ENCODE measurements around the gene TMPRSS11A. TPM values are rescaled to one million over a fixed set of nuclear protein-coding genes. Genes with fewer than 3 reads are reported as not detected.

Gene TMPRSS11A
- total and polyA plus RNA-seq, 2 of the 13 experiments (the other 11 are each of a cell fraction or from before 2014, with no cell fraction given) = not detected

DNA sequence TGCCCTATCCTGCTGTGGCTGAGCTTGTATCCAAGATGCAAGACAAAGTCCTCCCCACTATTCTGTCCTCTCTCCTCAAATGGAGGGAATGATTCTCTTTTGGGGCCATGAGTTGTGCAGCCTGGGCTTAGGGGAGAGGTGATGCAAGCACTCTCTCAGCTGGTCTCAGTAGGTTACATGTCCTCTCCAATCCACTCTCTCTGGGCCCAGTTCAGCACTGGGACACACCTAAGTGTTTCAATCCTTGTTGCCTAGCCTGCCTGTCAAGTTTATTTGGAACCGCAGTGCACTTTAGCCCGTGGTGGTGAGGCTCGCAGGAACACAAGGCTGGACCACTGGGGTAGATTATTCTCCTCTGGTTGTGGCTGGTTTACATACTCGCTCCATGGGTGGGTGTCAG lies 55.6 kb downstream of the TMPRSS11A start (continued):
- TF ChIP-seq ZNF383 (CRISPR knock-in tag; IDR thresholded peaks at IDR 0.05; ENCODE audit: borderline replicate concordance) (no peak), SRSF9 (IDR thresholded peaks at IDR 0.05; ENCODE audit: borderline replicate concordance, insufficient read depth, low read depth, low read length, poor library complexity, severe bottlenecking) (no peak), STAT6 (CRISPR knock-in tag; IDR thresholded peaks at IDR 0.05; ENCODE audit: borderline replicate concordance) (no peak), HOXA3 (CRISPR knock-in tag; IDR thresholded peaks at IDR 0.05) (no peak)
- TF ChIP-seq, protein P1, sequence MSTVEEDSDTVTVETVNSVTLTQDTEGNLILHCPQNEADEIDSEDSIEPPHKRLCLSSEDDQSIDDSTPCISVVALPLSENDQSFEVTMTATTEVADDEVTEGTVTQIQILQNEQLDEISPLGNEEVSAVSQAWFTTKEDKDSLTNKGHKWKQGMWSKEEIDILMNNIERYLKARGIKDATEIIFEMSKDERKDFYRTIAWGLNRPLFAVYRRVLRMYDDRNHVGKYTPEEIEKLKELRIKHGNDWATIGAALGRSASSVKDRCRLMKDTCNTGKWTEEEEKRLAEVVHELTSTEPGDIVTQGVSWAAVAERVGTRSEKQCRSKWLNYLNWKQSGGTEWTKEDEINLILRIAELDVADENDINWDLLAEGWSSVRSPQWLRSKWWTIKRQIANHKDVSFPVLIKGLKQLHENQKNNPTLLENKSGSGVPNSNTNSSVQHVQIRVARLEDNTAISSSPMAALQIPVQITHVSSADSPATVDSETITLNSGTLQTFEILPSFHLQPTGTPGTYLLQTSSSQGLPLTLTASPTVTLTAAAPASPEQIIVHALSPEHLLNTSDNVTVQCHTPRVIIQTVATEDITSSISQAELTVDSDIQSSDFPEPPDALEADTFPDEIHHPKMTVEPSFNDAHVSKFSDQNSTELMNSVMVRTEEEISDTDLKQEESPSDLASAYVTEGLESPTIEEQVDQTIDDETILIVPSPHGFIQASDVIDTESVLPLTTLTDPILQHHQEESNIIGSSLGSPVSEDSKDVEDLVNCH (CRISPR knock-in tag; IDR thresholded peaks at IDR 0.05) = no peak

GRCh38 chr4:67899096-67899495 lies 64.2 kb downstream of the TMPRSS11A start:
- H3K9ac ChIP-seq (ENCODE audit: insufficient read depth, low read depth, low read length) = no peak overlapping the region
- no peak overlapping the region for H2AFZ ChIP-seq (ENCODE audit: low read length)
- in situ Hi-C loops (cut with HindIII; ENCODE audit: extremely low pct_ligation_motif_present, low pct_unique_long_range_greater_than_20kb) (no loop called here), intact Hi-C loops (cut with micrococcal nuclease; ENCODE audit: unreplicated experiment) (no loop called here)
- H3K27me3 ChIP-seq (ENCODE audit: control insufficient read depth in 1 of 2, insufficient read depth in 2 of 2, low read length in 2 of 2) = no peaks in the 10 kb centered on the region
- no peaks in the 10 kb centered on the region for H3K36me3 ChIP-seq (replicated peaks in 1 of 2; ENCODE audit: control insufficient read depth in 1 of 2, insufficient read depth in 2 of 2, low read length in 2 of 2)
- BruUV-seq (replicated peaks) = no TSS peak
- no peaks in the 10 kb centered on the region for H3K9me3 ChIP-seq (ENCODE audit: low read length)
- POLR2A ChIA-PET = no interaction called here
- ATAC-seq (no peak), FAIRE-seq (no peak), DNase-seq (ENCODE audit: low spot score) (no peak)
- no peaks in the 10 kb centered on the region for H3K4me1 ChIP-seq (ENCODE audit: insufficient read depth, low read length)
- no peak overlapping the region for H3K27ac ChIP-seq (ENCODE audit: extremely low read length, insufficient read depth, low read length)
- H3K4me2 ChIP-seq (ENCODE audit: low read depth, low read length) = no peak overlapping the region
- H3K79me2 ChIP-seq (ENCODE audit: insufficient read depth, low read length) = no peaks in the 10 kb centered on the region
- no peak overlapping the region for H3K4me3 ChIP-seq (replicated peaks in 1 of 3; ENCODE audit: insufficient read depth in 1 of 3, low read depth in 2 of 3, low read length in 3 of 3)
- no peaks in the 10 kb centered on the region for H4K20me1 ChIP-seq (ENCODE audit: insufficient read depth, low read length)
- CTCF ChIA-PET (ENCODE audit: low intra/inter-chr PET ratio, low total read pairs) = no interaction called here
- TF ChIP-seq CCAR2 (optimal IDR thresholded peaks at IDR 0.05; ENCODE audit: low read depth, low read length) (no peak), MBD4 (IDR thresholded peaks at IDR 0.05; ENCODE audit: borderline replicate concordance, low read length) (no peak), HNF4G (IDR thresholded peaks at IDR 0.05; ENCODE audit: borderline replicate concordance, low read depth, low read length) (no peak), HNF4G (CRISPR knock-in tag; IDR thresholded peaks at IDR 0.05; ENCODE audit: borderline replicate concordance, low read depth) (no peak), PAX8 (CRISPR knock-in tag; IDR thresholded peaks at IDR 0.05; ENCODE audit: borderline replicate concordance) (no peak), THAP7 (CRISPR knock-in tag; IDR thresholded peaks at IDR 0.05) (no peak), ZNF83 (CRISPR knock-in tag; IDR thresholded peaks at IDR 0.05; ENCODE audit: borderline replicate concordance) (no peak), MTA1 (CRISPR knock-in tag; IDR thresholded peaks at IDR 0.05; ENCODE audit: borderline replicate concordance) (no peak), ZFP41 (CRISPR knock-in tag; IDR thresholded peaks at IDR 0.05; ENCODE audit: borderline replicate concordance) (no peak)

Measured in HepG2 (cell line).